ENCODE measurements around the gene BRPF1. TPM values are rescaled to one million over a fixed set of nuclear protein-coding genes. Genes with fewer than 3 reads are reported as not detected.

Gene BRPF1
- total RNA-seq, 2 experiments from 2014 or later, result 54.7 to 57.4 TPM

DNA sequence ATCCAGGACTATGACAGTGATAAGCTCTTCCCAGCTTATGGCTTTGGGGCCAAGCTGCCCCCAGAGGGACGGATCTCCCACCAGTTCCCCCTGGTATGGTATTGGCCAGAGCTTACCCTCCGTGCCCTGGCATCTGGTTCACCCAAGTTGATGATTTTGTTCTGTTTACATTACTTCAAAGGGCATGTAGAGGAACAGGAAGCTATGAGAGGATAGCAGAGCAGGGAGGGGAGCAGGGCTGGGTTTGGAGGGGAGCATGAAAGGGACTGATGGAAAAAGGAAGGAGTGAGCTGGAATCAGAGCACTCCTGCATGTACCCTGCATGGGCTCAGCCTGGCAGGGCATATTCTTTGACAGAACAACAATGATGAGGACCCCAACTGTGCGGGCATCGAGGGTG, 13.4 kb upstream of the BRPF1 start:
- peaks cover 13% of the 10 kb centered on the region for H3K27me3 Mint-ChIP-seq (ENCODE audit: low read depth)
- H3K9me3 Mint-ChIP-seq (ENCODE audit: insufficient read depth), result no peaks in the 10 kb centered on the region
- H3K27ac Mint-ChIP-seq, result no peak overlapping the region
- H3K4me3 Mint-ChIP-seq, result no peak overlapping the region
- ChIA-PET POLR2A (interaction anchor here (1.5 kb wide), 1 partner anchor 36 kb away, joined by 3 read pairs; no protein-coding TSS in a partner anchor), CTCF (interaction anchor here (1.0 to 1.3 kb wide), 2 partner anchors 9 to 24 kb away, joined by 3 to 10 read pairs; no protein-coding TSS in a partner anchor)
- no peaks in the 10 kb centered on the region for H3K4me1 Mint-ChIP-seq (ENCODE audit: low read depth)
- ATAC-seq (no peak), DNase-seq (no peak)
- no peaks in the 10 kb centered on the region for H3K36me3 Mint-ChIP-seq (ENCODE audit: low read depth)

DNA sequence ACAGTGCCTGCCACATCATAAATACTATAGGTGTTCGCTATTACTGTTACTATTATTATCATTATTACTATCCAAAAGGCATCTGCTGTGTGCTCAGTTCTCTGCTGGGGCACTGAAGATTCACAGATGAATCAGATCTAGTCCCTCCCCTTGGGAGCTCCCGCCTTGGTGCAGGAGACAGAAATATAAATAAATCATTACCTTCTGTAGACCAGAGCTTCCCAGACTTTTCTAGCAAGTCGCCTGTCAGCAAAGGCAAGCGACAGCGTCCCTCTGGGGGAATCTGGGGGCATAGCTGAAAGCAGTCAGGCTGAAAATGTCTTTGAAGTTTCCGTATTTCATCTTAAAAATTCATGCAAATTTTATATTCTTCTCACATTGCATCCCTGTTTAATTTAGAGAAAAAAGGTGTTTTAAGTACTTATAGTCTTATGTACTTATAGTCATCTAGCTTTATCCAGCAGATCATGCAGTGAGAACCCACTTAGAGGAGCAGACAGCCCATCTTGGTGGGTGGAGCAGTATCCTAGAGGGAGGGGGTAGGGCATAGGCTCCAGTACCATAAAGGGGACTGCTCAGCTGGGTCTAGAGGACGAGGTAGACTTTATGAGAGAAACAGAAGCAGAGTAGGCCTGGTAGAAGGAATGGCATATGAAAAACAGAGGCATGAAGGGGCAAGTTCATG, 10.4 kb upstream of the BRPF1 start:
- ATAC-seq (no peak), DNase-seq (no peak)
- Mint-ChIP-seq H3K9me3 (ENCODE audit: insufficient read depth) (no peaks in the 10 kb centered on the region), H3K36me3 (ENCODE audit: low read depth) (no peaks in the 10 kb centered on the region), H3K27ac (no peak overlapping the region), H3K27me3 (ENCODE audit: low read depth) (peaks cover 9% of the 10 kb centered on the region), H3K4me3 (no peak overlapping the region), H3K4me1 (ENCODE audit: low read depth) (no peaks in the 10 kb centered on the region)
- POLR2A ChIA-PET, result no interaction called here
- CTCF ChIA-PET, result interaction anchor here (0.5 to 2.5 kb wide), 2 partner anchors 218 to 527 kb away, joined by 3 to 8 read pairs; partner anchors contain the start of gene TATDN2

DNA sequence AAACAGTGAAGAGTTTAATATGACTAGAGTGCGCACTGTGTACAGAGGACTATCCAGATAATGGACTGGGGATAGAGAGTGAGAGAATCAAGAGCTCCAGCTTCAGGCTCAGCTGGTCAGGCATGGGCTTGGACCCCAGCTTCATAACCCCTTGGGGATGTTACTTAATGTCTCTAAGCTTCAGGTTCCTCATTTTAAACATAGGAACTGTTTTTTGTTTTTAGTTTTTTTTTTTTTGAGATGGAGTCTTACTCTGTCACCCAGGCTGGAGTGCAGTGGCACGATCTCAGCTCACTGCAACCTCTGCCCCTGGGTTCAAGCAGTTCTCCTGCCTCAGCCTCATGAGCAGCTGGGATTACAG, 9.9 kb upstream of the BRPF1 start:
- POLR2A ChIA-PET, result no interaction called here
- H3K4me1 Mint-ChIP-seq (ENCODE audit: low read depth), result peaks cover 2% of the 10 kb centered on the region
- peaks cover 9% of the 10 kb centered on the region for H3K27me3 Mint-ChIP-seq (ENCODE audit: low read depth)
- ATAC-seq (no peak), DNase-seq (no peak)
- no peaks in the 10 kb centered on the region for H3K36me3 Mint-ChIP-seq (ENCODE audit: low read depth)
- no peak overlapping the region for H3K27ac Mint-ChIP-seq
- CTCF ChIA-PET, result interaction anchor here (2.5 kb wide), 1 partner anchor 219 kb away, joined by 8 read pairs; no protein-coding TSS in a partner anchor
- no peak overlapping the region for H3K4me3 Mint-ChIP-seq
- H3K9me3 Mint-ChIP-seq (ENCODE audit: insufficient read depth), result no peaks in the 10 kb centered on the region

DNA sequence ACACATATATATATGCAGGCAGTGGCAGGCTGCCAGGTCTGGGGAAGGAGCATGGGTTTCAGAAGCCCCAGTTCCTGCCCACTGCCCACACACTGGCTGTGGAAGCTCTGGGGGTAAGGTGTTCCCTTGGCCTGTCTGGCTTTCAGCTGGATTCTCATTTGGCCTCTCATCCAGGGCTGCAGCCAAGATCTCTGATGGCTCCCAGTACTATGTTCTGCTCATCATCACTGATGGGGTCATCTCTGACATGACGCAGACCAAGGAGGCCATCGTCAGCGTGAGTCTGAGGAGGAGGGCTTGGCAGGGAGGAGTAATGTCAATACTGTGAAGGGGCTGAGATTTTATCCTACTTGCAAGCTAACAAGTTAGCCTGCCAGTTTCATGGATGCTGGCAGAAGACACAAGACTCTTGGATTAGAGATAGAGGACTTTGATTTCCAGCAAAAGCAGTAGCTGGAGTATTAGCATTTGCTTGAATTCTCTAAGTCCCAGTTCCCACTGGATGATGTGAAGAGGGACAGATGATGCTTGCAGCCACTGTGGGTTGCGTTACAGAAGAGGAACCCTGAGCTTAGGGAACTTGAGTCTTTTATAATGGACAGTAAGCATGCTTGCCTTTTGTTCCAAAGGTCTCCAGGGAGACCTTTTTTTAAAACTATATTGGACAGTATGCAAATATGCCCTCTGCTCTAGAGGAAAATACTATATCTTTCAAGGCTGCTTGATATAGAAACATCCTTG, 5.6 kb upstream of the BRPF1 start:
- ChIA-PET CTCF (interaction anchor here (1.0 to 2.7 kb wide), 6 partner anchors 10 to 323 kb away, joined by 3 to 19 read pairs (median 8); no protein-coding TSS in a partner anchor), POLR2A (no interaction called here)
- H3K36me3 Mint-ChIP-seq (ENCODE audit: low read depth), result no peaks in the 10 kb centered on the region
- H3K27ac Mint-ChIP-seq, result no peak overlapping the region
- H3K4me1 Mint-ChIP-seq (ENCODE audit: low read depth), result peaks cover 27% of the 10 kb centered on the region
- H3K4me3 Mint-ChIP-seq, result no peak overlapping the region
- DNase-seq, result no peak
- H3K27me3 Mint-ChIP-seq (ENCODE audit: low read depth), result peaks cover 6% of the 10 kb centered on the region
- H3K9me3 Mint-ChIP-seq (ENCODE audit: insufficient read depth), result no peaks in the 10 kb centered on the region
- no peak for ATAC-seq

DNA sequence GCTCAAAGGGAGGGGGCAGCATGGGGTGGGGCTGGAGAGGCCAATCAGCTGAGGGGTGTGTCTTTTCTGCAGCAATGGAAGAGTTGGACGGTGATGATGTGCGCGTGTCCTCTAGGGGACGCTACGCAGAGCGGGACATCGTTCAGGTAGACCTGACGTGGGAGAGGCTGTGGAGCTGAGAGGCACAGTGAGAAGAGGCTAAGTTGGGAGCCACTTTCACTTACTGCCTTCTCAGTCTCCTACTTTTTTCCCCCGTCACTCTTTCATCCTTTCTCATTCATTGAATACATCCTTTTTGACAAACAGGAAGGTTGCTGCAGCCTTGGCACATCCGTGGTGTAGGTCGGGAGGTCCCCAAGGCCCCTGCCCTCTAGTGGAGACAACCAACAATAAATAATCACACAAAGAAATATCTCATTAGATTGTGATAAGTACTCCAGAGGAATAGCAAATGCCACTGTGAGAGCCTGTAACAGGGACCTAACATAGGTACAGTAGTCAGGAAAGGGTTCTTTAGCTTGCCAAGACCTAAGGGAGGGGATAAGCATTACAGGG, 4.4 kb upstream of the BRPF1 start:
- DNase-seq (peak; percentile 71), ATAC-seq (peak; percentile 18)
- H3K4me3 Mint-ChIP-seq, result peak overlapping the region; percentile 50
- ChIA-PET POLR2A (interaction anchor here (0.8 to 1.6 kb wide), 3 partner anchors 10 to 77 kb away, joined by 3 to 5 read pairs (median 4); partner anchors contain the start of gene OGG1), CTCF (interaction anchor here (0.6 to 2.7 kb wide), 42 partner anchors 9 to 755 kb away, joined by 3 to 30 read pairs (median 4); partner anchors contain the start of genes ARPC4, CPNE9, OGG1 and TADA3)
- peaks cover 27% of the 10 kb centered on the region for H3K4me1 Mint-ChIP-seq (ENCODE audit: low read depth)
- H3K36me3 Mint-ChIP-seq (ENCODE audit: low read depth), result peaks cover 1% of the 10 kb centered on the region
- peak overlapping the region; percentile 79 for H3K27ac Mint-ChIP-seq
- H3K27me3 Mint-ChIP-seq (ENCODE audit: low read depth), result peaks cover 3% of the 10 kb centered on the region
- no peaks in the 10 kb centered on the region for H3K9me3 Mint-ChIP-seq (ENCODE audit: insufficient read depth)

DNA sequence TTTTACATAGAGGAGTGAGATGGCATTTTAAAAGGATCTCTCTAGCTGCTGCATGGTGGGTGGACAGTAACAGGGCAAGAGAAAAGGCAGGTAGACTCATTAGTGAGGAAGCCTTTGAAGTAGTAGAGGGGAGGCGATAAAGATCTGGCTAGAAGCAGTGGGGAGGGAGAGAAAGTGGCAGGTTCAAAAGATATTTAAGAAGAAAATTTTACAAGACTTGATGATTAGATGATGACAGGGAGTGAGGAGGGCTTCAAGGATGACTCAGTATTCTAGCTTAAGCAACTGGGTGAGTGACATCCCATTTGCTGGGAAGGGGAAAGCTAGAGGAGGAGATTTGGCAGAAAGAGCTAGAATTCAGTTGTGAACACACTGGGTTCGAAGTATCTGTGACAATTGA, 3.8 kb upstream of the BRPF1 start:
- Mint-ChIP-seq H3K27ac (peak overlapping the region; percentile 79), H3K36me3 (ENCODE audit: low read depth) (peaks cover 8% of the 10 kb centered on the region), H3K4me3 (no peak overlapping the region), H3K27me3 (ENCODE audit: low read depth) (peaks cover 2% of the 10 kb centered on the region), H3K4me1 (ENCODE audit: low read depth) (peaks cover 33% of the 10 kb centered on the region), H3K9me3 (ENCODE audit: insufficient read depth) (no peaks in the 10 kb centered on the region)
- ATAC-seq (no peak), DNase-seq (no peak)
- ChIA-PET CTCF (interaction anchor here (0.6 to 2.7 kb wide), 35 partner anchors 9 to 756 kb away, joined by 3 to 30 read pairs (median 4); partner anchors contain the start of genes ARPC4, CPNE9, OGG1 and TADA3), POLR2A (interaction anchor here (0.8 to 1.6 kb wide), 3 partner anchors 9 to 78 kb away, joined by 3 to 5 read pairs (median 4); partner anchors contain the start of gene OGG1)

DNA sequence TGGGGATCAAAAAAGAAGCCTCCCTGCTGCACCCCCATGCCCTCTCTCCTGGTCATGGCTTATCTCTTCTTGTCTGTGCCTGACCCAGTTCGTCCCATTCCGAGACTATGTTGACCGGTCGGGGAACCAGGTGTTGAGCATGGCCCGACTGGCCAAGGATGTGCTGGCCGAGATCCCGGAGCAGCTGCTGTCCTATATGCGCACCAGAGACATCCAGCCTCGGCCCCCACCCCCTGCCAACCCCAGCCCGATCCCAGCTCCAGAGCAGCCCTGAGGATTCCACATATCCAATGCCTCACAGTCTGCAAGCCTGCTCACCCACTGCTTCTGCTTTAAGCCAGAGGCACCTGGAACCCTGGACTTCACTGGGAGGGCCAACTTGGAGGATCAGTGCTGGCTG, 2.1 kb upstream of the BRPF1 start:
- ATAC-seq, result no peak
- Mint-ChIP-seq H3K4me3 (no peak overlapping the region), H3K4me1 (ENCODE audit: low read depth) (peaks cover 49% of the 10 kb centered on the region), H3K36me3 (ENCODE audit: low read depth) (peaks cover 23% of the 10 kb centered on the region), H3K27me3 (ENCODE audit: low read depth) (no peaks in the 10 kb centered on the region), H3K9me3 (ENCODE audit: insufficient read depth) (no peaks in the 10 kb centered on the region), H3K27ac (no peak overlapping the region)
- DNase-seq, result no peak
- ChIA-PET POLR2A (interaction anchor here (0.5 to 3.5 kb wide), 3 partner anchors 63 to 333 kb away, joined by 3 to 17 read pairs (median 4); partner anchors contain the start of genes ARPC4 and TADA3), CTCF (interaction anchor here (1.0 kb wide), 2 partner anchors 114 to 226 kb away, joined by 3 read pairs; no protein-coding TSS in a partner anchor)

DNA sequence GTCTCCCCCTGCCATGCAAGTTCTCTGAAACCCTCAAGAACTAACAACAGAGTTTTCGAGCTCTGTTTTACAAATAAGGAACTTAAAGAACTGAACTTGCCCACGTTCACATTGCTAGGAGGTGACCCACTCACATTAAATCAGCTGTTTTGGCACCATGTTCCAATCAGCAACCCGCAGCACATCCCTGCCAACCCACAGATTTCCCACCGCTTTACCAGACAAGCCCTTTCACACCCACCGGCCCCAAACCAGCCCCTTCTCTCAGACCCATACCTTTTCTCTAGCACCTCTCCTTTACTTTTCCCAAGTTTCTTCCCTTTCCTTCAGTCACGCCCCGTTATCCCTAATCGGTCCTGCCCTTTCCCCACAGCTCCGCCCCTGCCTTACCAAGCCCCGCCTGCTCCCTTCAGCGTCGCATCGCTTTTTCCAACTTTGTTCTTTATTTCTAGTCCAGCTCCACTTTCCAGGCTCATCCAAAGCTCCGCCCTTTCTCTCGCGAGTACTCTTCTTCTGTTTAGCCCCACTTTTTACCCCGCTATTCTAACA, 804 bp upstream of the BRPF1 start:
- Mint-ChIP-seq H3K4me1 (ENCODE audit: low read depth) (peaks cover 62% of the 10 kb centered on the region), H3K27me3 (ENCODE audit: low read depth) (no peaks in the 10 kb centered on the region), H3K36me3 (ENCODE audit: low read depth) (peaks cover 36% of the 10 kb centered on the region), H3K9me3 (ENCODE audit: insufficient read depth) (no peaks in the 10 kb centered on the region), H3K4me3 (peak overlapping the region; percentile 90), H3K27ac (peak overlapping the region; percentile 97)
- ChIA-PET CTCF (interaction anchor here (1.0 to 2.5 kb wide), 7 partner anchors 13 to 377 kb away, joined by 3 to 8 read pairs (median 4); partner anchors contain the start of genes OGG1 and THUMPD3), POLR2A (interaction anchor here (0.9 to 3.9 kb wide), 7 partner anchors 18 to 368 kb away, joined by 3 to 33 read pairs (median 11); partner anchors contain the start of genes ARPC4, MTMR14, OGG1 and TADA3)
- ATAC-seq, result peak; percentile 55
- DNase-seq, result no peak

DNA sequence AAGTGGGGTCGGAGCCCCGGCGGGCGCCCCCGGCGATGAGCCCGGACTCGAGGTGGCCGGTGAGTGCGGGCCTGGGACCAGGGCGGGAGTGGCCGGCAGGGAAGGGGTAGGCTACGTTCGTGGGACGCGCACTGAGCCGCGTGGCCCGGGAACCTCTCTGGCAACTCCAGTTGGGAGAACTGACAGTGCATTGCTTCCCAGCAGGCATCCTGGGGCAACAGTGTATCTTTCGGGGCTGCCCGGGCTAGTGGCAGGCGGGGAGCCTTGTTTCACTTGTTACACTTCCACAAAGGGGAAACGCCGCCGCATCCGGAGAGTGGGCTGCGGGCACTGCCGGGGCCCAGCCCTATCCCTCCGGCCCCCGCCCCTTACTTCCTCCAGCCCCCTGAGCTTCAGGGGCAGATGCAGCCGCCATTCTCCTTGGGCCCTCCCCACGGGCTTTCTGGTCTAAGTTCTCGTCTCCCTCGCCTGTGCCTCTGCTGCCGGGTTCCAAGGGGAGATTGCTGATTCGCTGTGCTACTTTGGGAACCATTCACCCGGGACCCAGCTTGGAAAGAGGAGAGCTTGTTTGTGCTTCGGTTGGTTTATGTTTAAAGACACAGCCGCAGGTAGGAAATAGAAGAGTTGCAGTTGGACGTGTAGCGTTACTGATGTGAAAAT, 675 bp downstream of the BRPF1 start:
- Mint-ChIP-seq H3K36me3 (ENCODE audit: low read depth) (peaks cover 46% of the 10 kb centered on the region), H3K27ac (peak overlapping the region; percentile 94), H3K4me3 (peak overlapping the region; percentile 99), H3K4me1 (ENCODE audit: low read depth) (peaks cover 67% of the 10 kb centered on the region), H3K9me3 (ENCODE audit: insufficient read depth) (no peaks in the 10 kb centered on the region), H3K27me3 (ENCODE audit: low read depth) (no peaks in the 10 kb centered on the region)
- POLR2A ChIA-PET, result interaction anchor here (1.1 to 3.9 kb wide), 10 partner anchors 12 to 516 kb away, joined by 3 to 33 read pairs (median 6); partner anchors contain the start of genes ARPC4, CRELD1, MTMR14 and OGG1
- peak; percentile 84 for DNase-seq
- peak; percentile 11 for ATAC-seq
- CTCF ChIA-PET, result interaction anchor here (0.9 to 2.5 kb wide), 12 partner anchors 10 to 201 kb away, joined by 3 to 8 read pairs (median 4); partner anchors contain the start of gene OGG1

DNA sequence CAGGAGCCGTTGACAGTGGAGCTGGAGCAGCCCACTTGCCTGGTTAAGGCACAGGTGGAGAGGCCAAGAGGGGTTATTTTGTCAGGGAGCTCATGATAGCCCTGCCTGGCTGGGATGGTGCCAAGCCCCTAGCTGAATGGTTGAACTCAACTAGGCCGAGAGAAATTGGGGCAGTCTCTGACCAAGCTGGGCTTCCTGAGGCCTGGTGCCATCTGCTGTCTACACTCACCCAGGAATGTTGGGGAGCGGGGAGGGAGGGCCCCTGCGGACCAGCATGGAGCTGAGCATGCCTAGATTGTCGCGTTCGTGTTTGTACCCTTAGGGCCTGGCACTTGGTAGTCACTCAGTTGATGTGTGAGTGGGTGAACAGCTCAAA, 1.2 kb downstream of the BRPF1 start:
- DNase-seq (no peak), ATAC-seq (no peak)
- peaks cover 66% of the 10 kb centered on the region for H3K4me1 Mint-ChIP-seq (ENCODE audit: low read depth)
- peak overlapping the region; percentile 94 for H3K27ac Mint-ChIP-seq
- no peaks in the 10 kb centered on the region for H3K9me3 Mint-ChIP-seq (ENCODE audit: insufficient read depth)
- POLR2A ChIA-PET, result interaction anchor here (0.8 to 3.9 kb wide), 11 partner anchors 10 to 515 kb away, joined by 3 to 33 read pairs (median 5); partner anchors contain the start of genes ARPC4, CRELD1, MTMR14 and OGG1
- peaks cover 46% of the 10 kb centered on the region for H3K36me3 Mint-ChIP-seq (ENCODE audit: low read depth)
- CTCF ChIA-PET, result interaction anchor here (0.9 to 2.5 kb wide), 10 partner anchors 10 to 200 kb away, joined by 3 to 8 read pairs (median 4); partner anchors contain the start of gene OGG1
- no peaks in the 10 kb centered on the region for H3K27me3 Mint-ChIP-seq (ENCODE audit: low read depth)
- peak overlapping the region; percentile 99 for H3K4me3 Mint-ChIP-seq

All from activated CD8-positive, alpha-beta T cell treated with anti-CD3 and anti-CD28 coated beads, Interleukin-2, amount 10 ng/mL, durations not matched to agents 7 days and 5 days (primary cell).